NCI-H187 (cell line): Measurements from ENCODE around the gene MYL11.
"Not testable (repeated sequence)": the region's sequence is repeated elsewhere in the genome, so short reads cannot be mapped to it uniquely, and the experiment has no call there.

ENCODE experiments used
- DNase-seq, 2 experiments: peaks; one replicate each; lab custom pipeline; 2025; lab: John Stamatoyannopoulos, UW

Gene MYL11

DNA sequence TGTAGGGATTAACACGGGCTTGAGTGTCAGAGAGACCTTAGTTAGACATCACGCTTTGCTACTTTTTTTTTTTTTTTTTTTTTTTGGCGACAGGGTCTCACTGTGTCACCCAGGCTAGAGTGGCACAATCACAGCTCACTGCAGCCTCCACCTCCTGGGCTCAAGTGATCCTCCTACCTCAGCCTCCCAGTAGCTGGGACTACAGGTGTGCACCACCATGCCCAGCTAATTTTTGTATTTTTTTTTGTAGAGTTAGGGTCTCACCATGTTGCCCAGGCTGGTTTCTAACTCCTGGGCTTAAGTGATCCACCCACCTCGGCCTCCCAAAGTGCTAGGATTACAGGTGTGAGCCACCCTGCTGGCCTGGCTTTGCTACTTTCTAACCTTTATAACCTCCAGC is 22.0 kb downstream of the MYL11 start:
- DNase-seq = not testable (repeated sequence)

DNA sequence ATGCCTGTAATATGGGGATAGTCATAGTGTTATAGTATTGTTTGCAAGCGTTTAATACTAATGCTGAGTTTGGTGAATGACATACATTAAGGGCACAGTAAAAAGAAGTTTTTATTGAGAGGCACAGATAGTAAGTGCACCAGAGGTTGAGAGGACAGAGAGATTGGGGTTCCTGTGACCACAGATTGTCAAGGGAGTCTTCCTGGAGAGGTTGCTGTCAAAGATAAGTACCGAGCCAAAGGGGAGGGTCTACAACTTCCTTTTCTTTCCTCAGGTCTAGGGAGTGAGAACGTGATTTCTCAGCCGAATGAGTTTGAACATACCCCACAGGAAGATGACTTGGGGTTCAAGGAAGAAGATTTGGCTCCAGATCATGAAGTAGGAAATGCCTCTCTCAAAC is 22.5 kb downstream of the MYL11 start:
- DNase-seq = no peak

DNA sequence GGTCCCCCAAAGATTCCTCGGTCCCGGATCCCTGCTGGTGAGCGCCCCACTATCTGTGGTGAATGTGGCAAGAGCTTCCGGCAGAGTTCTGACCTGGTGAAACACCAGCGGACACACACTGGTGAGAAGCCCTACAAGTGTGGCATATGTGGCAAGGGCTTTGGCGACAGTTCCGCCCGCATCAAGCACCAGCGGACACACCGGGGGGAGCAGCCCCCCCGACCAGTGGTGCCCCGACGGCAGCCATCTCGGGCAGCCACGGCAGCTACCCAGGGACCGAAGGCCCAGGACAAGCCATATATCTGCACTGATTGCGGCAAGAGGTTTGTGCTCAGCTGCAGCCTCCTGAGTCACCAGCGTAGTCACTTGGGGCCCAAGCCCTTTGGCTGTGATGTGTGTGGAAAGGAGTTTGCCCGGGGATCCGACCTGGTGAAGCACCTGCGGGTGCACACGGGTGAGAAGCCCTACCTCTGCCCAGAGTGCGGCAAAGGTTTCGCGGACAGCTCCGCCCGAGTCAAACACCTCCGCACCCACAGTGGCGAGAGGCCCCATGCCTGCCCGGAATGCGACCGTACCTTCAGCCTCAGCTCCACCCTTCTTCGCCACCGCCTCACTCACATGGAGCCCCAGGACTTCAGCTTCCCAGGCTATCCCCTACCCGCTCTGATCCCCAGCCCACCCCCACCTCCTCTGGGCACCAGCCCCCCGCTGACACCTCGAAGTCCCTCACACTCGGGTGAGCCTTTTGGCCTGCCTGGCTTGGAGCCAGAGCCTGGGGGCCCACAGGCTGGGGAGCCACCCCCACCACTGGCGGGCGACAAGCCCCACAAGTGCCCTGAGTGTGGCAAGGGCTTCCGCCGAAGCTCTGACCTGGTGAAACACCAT is 23.4 kb downstream of the MYL11 start:
- no peak for DNase-seq

DNA sequence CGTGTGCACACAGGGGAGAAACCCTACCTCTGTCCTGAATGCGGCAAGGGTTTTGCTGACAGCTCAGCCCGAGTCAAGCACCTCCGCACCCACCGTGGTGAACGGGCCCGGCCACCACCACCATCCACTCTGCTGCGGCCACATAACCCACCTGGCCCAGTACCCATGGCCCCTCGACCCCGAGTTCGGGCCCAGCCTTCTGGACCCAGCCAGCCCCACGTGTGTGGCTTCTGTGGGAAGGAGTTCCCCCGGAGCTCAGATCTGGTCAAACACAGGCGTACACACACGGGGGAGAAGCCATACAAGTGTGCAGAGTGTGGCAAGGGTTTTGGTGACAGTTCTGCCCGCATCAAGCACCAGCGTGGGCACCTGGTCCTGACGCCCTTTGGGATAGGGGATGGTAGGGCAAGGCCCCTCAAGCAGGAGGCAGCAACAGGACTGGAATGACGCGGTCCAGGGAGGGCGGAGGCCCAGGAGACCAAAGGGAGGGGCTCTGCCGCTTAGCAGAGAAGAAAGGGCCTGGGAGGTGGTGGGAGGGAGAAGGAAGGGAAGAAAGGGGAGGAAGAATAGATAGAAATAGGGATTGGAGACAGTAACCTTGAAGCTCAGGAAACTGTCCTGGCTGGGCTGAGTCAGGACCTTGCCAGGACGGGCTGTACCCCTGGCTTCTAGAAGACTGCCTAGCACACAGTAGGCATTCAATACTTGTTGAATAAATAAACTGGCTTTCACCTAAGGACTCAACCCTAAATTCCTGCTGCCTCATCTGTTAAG is 24.2 kb downstream of the MYL11 start:
- DNase-seq = no peak

DNA sequence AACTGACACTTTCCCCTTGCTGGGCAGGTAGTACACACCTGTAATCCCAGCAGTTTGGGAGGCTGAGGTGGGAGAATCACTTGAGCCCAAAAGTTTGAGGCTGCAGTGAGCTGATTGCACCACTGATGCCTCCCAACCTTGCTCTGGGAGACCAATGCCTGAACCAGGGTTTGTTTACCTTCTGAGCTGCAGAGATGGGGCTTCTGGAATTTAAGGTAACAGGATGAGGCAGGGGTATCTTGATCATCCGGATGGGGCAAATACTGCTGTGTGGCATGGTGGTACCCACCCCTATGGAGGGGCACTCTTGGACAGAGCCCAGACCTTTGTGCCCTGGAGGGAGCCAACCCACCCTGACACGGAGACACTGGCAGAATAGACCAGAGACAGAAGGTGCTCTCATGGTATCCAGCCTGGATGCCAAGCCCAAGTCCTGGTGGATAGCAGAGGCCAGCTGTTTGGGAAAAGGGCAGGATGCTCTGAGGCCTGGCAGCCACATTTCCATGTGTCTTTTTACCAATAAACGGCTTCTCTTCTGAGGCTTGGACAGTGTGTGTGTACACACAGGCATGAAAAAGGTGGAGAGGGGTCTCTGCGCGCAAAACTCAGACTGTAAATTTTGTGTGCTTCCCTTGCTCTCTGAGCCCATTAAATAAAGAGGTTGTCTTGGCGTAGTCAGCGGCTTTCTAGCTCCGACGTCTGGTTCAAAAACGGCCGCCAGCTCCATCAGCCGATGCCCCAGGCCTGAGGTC is 25.0 kb downstream of the MYL11 start:
- DNase-seq = no peak

DNA sequence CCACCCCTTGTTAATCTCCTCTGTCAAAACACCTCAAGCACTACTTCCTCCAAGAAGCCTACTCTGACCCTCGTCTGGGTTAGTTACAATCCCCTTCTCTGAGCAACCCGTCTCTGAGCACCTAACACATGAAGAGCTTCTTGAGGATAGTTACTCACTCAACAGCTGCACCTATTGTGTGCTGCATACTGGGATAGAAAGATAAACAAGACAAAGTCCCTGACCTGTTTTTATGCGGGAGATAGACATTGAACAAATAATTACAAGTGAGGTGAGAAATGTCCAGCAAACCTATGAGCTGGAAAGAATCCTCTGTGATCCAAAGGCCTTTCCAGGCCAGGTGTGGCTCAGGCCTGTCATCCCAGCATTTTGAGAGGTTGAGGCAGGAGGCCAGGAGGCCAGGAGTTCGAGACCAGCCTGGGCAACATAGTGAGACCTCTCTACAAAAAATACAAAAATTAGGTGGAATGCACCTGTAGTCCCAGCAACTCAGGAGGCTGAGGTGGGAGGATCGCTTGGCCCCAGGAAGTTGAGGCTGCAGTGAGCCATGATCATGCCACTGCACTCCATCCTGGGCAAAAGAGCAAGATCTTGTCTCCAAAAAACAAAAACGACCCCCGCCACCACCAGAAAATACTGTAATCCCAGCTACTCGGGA is 27.3 kb downstream of the MYL11 start:
- DNase-seq = no peak

DNA sequence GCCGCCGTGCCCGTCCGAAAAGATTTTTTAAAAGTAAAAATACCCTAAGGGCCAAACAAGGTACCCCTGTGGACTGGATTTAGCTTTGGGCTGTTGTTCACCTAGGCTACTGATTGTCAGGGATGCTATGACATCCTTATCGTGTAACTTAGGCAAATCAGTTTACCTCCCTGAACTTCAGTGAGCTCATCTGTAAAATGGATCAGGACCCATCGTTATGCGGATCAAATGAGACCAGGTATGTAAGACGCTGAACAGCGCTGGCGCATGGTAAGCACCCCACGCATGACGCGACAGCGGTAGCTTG is 32.1 kb downstream of the MYL11 start:
- no peak for DNase-seq

DNA sequence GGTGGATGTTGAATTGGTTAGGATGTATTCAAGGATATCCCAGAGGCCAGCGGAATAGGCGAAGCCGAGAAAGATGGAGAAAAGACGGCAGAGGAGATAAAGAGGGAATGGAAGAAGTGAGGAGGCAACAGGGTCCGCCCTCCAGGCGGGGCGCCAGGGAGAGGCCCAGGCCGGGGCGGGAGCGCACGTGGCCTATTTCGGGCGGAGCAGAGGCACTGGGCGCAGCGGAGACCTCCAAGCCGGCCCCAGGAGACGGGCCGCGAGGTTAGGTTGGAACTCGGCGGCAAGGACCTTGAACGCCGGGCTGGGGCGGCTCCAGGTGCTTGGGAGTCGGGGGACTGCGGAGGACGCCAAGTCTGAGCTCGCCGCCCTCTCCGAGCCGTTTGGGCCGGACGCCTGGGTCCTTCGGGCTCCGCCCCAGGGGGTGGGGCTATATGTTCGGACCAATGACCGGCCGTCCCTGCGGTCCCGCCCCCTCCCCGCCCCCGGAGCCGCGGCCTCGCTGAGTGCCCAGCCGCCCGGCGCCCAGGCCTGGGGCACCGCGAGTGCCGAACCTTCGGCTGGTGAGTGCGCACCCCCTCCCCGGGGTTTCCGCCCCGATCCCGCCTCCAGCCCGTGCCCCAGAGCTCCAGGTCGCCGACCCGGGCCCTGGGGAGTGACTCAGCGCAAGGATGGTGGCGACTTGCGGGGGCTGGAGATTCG is 32.7 kb downstream of the MYL11 start, which contains the start of gene ZNF771:
Gene ZNF771 (plus strand): TSS at position 505 of the 702 bp plus-strand sequence. CDS start 448 bp downstream, outside the sequence.
- DNase-seq = peak; percentile 42 to 73

DNA sequence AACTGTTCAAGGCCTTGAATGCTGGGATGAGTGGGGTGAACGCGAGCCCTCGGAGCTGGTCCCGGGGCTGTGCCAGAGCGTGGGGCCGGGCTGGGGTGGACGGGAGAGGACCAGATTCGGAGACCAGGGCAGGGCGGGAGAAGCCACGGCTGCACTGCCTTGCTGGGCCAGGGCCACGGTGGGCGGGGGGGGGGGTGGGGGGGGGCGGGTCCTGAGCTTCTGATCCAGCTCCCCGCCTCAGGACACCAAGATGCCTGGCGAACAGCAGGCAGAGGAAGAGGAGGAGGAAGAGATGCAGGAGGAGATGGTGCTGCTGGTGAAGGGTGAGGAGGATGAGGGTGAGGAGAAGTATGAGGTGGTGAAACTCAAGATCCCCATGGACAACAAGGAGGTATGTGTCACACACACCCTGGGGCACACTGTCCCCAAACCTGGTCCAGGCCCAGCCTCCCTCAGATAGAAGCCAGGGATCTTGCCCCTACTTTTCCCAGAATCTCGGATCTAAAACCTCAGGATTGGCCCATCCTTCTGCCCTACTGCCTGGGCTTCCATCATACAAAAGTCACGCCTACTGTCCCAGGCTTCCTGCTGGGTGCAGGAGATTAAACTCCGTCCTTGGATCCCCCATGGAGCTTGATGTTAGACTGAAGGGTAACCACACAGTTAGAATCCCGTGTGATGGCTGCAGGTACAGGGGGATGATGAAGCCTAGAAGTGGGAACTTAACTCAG is 33.4 kb downstream of the MYL11 start:
- DNase-seq = no peak

DNA sequence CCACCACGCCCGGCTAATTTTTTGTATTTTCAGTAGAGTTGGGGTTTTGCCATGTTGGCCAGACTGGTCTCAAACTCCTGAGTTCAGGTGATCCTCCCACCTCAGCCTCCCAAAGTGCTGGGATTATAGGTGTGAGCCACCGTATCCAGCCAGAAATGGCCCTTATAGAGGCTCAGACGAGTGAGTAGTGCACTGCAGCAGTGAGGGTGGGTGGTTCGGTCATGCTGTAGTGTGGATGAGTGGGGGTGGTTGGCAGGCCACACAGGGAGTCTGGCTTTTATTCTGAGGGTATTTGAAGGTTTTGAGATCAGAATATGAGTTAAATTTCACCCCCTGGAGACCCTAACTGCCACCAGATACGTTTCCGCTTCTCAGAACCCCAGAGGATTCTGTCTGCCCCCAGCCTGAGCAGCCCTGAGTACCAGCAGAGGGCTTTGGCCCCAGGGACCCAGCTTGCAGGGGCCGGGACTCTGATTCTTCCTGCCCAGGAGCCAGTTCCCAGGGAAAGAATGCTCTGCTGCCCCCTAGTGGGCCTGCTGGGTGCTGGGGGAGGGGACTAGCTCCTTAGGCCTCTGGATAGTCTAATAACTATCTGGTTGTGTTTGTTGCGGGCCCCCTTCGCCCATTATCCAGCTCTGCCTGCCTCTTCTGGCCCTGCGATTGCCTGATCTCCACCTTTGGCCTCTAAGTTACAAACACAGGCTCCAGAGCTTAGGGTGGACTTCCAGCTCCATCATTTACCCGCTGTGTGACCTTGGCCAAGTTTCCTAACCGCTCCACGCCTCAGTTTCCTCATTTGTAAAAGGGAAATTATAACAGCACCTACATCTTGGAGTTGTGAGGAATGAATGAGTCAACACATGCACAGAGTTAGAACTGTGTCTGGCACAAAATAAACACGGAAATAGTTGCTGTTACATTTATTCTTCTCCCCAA is 34.8 kb downstream of the MYL11 start:
- DNase-seq = peak; percentile 36 to 47

DNA sequence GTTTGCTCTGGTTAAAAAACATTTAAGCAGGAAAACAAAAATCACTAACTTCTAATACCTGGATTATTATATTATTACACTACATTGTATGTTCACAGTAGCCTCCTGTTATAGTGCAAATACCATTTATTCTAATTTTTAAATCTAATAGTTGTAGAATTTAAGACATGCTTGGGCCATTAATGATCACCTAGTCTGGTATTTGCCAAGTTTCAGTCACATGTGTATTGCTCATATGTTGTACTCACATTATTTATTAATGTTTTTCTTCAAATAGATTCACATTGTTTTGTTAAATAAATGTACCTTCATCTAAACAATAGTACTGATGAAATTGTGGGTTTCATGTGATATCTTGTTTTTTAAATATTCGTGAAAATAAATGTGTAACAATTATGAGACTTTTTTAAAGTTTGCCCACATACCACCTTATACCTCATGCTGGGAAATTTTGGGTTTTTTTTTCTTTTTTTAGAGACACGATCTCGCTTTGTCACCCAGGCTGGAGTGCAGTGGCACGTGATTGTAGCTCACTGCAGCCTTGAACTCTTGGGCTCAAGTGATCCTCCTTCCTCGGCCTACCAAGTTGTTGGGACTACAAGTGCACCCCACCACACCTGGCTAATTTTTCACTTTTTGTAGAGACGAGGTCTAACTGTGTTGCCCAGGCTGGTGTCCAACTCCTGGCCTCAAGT is 38.7 kb downstream of the MYL11 start:
- DNase-seq = no peak

DNA sequence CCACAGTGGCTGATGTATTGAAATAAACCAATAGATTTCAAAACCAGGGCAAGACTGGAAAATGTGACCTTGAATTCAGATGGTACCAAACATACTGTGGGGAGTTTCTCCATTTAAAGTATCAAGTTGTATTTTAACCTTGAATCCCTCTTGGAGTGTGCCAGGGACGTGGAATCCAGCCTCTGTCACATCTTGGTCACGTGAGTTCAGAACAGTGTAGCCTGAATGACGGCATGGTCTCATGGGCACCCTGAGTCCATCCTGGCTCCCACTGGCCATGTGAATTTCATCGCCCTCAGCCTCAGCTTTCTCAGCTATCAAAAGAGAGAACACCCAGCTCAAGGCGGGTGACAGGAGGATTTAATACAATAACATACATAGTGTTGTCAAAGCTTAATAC is 39.6 kb downstream of the MYL11 start:
- no peak for DNase-seq

DNA sequence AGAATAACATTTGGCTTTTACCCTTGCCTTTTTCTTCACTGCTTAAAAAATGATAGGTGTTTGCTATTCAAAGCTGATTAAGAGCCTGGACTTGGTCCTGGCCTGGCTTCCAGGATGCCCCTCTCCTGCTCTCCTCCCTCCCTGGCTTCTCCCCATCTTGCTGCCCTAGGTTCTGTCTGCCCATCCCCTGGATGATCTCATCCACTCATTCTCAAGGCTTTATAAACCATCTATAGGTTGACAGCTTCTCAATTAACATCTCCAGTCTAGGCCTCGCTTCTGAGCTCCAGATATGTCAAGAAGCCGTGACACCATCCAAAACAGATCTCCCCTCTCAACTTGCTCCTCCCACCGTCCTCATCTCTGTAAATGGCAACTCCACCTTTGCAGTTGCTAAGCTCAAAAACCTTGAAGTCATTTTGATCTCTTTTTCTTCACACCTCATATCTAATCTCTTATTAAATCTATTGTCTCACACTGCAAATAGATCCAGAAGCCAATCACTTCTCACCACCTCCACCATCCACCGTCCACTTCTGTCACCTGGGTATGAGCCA is 41.5 kb downstream of the MYL11 start:
- DNase-seq = no peak

DNA sequence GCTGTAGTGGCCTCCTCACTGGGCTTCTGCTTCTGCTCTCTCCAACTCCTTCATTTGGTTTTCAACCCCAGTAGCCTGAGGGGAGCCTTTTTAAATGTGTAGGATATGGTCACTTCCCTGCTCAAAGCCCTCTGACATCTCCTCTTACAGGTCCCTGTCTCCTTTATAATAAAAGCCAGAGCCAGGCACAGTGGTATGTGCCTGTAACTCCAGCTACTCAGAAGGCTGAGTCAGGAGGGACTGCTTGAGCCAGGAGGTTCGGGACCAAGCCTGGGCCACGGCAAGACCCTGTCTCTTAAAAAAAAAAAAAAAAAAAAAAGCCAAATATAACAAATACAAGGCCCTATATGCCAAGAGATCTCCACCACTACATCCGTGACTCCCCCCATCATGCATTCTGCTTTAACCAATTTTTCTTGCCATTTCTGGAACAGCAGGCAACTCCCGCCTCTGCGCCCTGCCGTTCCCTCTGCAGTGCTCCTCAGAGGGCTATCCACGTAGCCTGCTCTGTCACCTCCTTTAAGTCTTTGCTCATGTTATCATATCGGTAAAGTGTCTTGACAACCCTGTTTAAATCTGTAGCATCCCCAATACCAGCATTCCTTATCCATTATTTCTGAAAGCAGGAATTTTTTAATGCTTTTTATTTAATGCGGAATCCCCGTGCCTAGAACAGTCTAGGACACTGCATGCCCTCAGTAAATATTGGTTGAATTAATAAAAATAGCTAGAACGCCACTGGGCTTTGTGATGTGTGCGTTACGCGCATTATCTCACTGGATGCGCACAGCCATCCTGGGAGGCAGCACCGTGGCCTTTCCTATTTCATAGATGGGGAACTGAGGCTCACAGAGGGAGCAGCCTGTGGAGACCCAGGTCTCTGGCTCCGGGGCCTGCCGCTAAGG is 42.3 kb downstream of the MYL11 start:
- no peak for DNase-seq

DNA sequence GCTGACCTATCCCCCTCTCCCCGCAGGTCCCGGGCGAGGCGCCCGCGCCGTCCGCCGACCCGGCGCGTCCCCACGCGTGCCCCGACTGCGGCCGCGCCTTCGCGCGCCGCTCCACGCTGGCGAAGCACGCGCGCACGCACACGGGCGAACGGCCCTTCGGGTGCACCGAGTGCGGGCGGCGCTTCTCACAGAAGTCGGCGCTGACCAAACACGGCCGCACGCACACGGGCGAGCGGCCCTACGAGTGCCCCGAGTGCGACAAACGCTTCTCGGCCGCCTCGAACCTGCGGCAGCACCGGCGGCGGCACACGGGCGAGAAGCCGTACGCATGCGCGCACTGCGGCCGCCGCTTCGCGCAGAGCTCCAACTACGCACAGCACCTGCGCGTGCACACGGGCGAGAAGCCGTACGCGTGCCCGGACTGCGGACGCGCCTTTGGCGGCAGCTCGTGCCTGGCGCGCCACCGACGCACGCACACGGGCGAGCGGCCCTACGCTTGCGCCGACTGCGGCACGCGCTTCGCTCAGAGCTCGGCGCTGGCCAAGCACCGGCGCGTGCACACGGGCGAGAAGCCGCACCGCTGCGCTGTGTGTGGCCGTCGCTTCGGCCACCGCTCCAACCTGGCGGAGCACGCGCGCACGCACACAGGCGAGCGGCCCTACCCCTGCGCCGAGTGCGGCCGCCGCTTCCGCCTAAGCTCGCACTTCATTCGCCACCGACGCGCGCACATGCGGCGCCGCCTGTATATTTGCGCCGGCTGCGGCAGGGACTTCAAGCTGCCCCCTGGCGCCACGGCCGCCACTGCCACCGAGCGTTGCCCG is 43.1 kb downstream of the MYL11 start:
- peak; percentile 66 to 79 for DNase-seq

DNA sequence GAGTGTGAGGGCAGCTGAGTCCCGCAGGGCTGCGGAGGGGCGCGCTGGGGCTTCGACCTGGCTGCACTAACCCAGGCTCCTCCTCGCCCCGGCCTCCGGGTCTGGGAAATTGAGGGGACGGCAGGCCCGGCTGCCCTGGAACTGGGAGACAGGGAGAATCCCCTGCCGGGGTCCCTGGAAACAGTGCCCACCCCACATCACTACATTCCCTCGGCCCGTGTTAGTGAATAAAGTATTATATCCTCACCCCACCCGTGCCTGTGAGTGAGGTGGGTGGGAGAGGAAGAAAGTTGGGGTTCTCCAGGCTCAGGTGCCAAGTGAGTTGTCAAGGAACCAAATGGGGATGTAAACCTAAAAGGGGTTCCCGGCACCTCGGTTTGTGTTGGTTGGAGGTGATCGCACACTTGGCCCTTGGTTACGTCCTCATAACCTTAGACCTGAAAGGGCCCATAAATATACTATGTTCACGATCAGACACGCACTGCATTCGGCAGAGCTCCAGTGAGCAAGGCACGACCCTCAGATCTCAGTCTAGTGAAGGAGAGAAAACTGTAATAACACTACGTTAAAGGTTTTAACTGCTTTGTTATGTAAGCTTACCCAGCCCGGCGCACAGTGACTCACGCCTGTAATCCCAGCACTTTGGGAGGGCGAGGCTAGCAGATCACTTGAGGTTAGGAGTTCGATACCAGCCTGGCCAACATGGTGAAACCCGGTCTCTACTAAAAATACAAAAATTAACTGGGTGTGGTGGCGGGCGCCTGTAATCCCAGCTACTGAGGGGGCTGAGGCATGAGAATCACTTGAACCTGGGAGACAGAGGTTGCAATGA is 44.0 kb downstream of the MYL11 start:
- no peak for DNase-seq
